Measurements from ENCODE around the gene CCDC57.
A peak's percentile ranks its signal among the peaks of the same experiment; 100 is the strongest.
"Not testable (repeated sequence)": the region's sequence is repeated elsewhere in the genome, so short reads cannot be mapped to it uniquely, and the experiment has no call there.

Gene CCDC57

GRCh38 chr17:82212331-82213250, at the start of gene CCDC57:
Gene CCDC57, minus strand, starts transcription at chr17:82212842. Its CDS starts 10,898 bp downstream, at chr17:82201944.
- DNase-seq = peak; percentile 73 to 85

- no peak for DNase-seq
Measured at GRCh38 chr17:82262344-82262743, 49.7 kb upstream of the CCDC57 start.

- not testable (repeated sequence) for DNase-seq
Measured at GRCh38 chr17:82259972-82260961, 47.6 kb upstream of the CCDC57 start.

- DNase-seq = no peak
Measured at GRCh38 chr17:82258555-82258954, 45.9 kb upstream of the CCDC57 start.

- DNase-seq = peak in 1 of 2 experiments; percentile 17
Measured at GRCh38 chr17:82257473-82257872, 44.8 kb upstream of the CCDC57 start.

GRCh38 chr17:82256242-82256885, 43.7 kb upstream of the CCDC57 start:
- no peak for DNase-seq

- DNase-seq = no peak
Measured at GRCh38 chr17:82255402-82255972, 42.8 kb upstream of the CCDC57 start.

GRCh38 chr17:82254746-82255145, 42.1 kb upstream of the CCDC57 start:
- DNase-seq = not testable (repeated sequence)

GRCh38 chr17:82254096-82254495, 41.5 kb upstream of the CCDC57 start:
- DNase-seq = not testable (repeated sequence)

- no peak for DNase-seq
Measured at GRCh38 chr17:82253179-82253544, 40.5 kb upstream of the CCDC57 start.

GRCh38 chr17:82252511-82253178, 40.0 kb upstream of the CCDC57 start:
- DNase-seq = no peak

GRCh38 chr17:82250868-82251500, 38.3 kb upstream of the CCDC57 start:
- DNase-seq = no peak

- DNase-seq = no peak
Measured at GRCh38 chr17:82249896-82250581, 37.4 kb upstream of the CCDC57 start.

- no peak for DNase-seq
Measured at GRCh38 chr17:82248815-82249674, 36.4 kb upstream of the CCDC57 start.

GRCh38 chr17:82247856-82248671, 35.4 kb upstream of the CCDC57 start:
- DNase-seq = no peak

GRCh38 chr17:82247182-82247823, 34.7 kb upstream of the CCDC57 start:
- DNase-seq = no peak

GRCh38 chr17:82246365-82247181, 33.9 kb upstream of the CCDC57 start:
- DNase-seq = peak; percentile 48 to 74

- no peak for DNase-seq
Measured at GRCh38 chr17:82246040-82246364, 33.4 kb upstream of the CCDC57 start.

Data from NCI-H2081 (cell line).